ENCODE measurements around the gene EI24. TPM values are rescaled to one million over a fixed set of nuclear protein-coding genes. Genes with fewer than 3 reads are reported as not detected.

The EI24 gene
- total and polyA plus RNA-seq, 2 of the 4 experiments (the other 2 are of a cell fraction) = 89.7 to 95.9 TPM

- dilution Hi-C loops (cut with HindIII; ENCODE audit: low sequenced_read_pairs, unreplicated experiment) (no loop called here), in situ Hi-C loops (cut with MboI; ENCODE audit: low sequenced_read_pairs) (no loop called here), intact Hi-C loops (cut with micrococcal nuclease) (no loop called here)
- Histone ChIP-seq H3K36me3 (ENCODE audit: control insufficient read depth, insufficient read depth, low read length) (peaks cover 52% of the 10 kb centered on the region), H2BK15ac (ENCODE audit: low read depth, low read length) (no peak overlapping the region), H2AK9ac (replicated peaks; ENCODE audit: low read depth, low read length, poor library complexity) (no peak overlapping the region), H3K9me1 (ENCODE audit: insufficient read depth, low read length) (no peaks in the 10 kb centered on the region), H3K4me3 (ENCODE audit: insufficient read depth, low read depth, low read length) (no peak overlapping the region), H2AFZ (replicated peaks; ENCODE audit: low read length, poor library complexity) (no peak overlapping the region), H4K5ac (ENCODE audit: low read depth, low read length) (no peak overlapping the region), H3K14ac (replicated peaks; ENCODE audit: low read depth, low read length) (no peak overlapping the region), H3K18ac (ENCODE audit: low read depth, low read length) (no peak overlapping the region), H3K4me2 (ENCODE audit: low read depth, low read length) (no peak overlapping the region), H2AK5ac (ENCODE audit: low read depth, low read length) (no peak overlapping the region), H4K91ac (ENCODE audit: insufficient read depth, low read depth, low read length) (no peak overlapping the region), H2BK20ac (ENCODE audit: low read depth, low read length) (no peak overlapping the region), H3K56ac (ENCODE audit: extremely low read depth, insufficient read depth, low read length) (no peak overlapping the region), H3K4ac (ENCODE audit: low read depth, low read length) (no peak overlapping the region), H3K9ac (ENCODE audit: low read depth, low read length) (no peak overlapping the region), H3K4me1 (ENCODE audit: control insufficient read depth, insufficient read depth, low read length) (no peaks in the 10 kb centered on the region), H4K20me1 (ENCODE audit: insufficient read depth, low read length) (no peaks in the 10 kb centered on the region), H3K9me3 (ENCODE audit: control insufficient read depth, insufficient read depth, low read length) (no peaks in the 10 kb centered on the region), H2BK5ac (ENCODE audit: low read depth, low read length, poor library complexity, severe bottlenecking) (no peak overlapping the region), H4K8ac (ENCODE audit: low read depth in 2 of 2, low read length in 2 of 2) (no peak overlapping the region), H3K27me3 (ENCODE audit: control insufficient read depth, insufficient read depth, low read length) (no peaks in the 10 kb centered on the region), H3K23ac (ENCODE audit: low read depth, low read length) (no peak overlapping the region), H3K27ac (ENCODE audit: insufficient read depth, low read length) (no peak overlapping the region), H3K79me1 (ENCODE audit: low read depth in 1 of 2, low read length in 2 of 2) (peaks cover 10 to 15% of the 10 kb centered on the region in 2 experiments; a peak in 3 of 4 replicates), H2BK120ac (ENCODE audit: low read depth, low read length) (no peak overlapping the region)
- TF ChIP-seq SMC3 (IDR thresholded peaks at IDR 0.05; ENCODE audit: low read depth, low read length) = no peak
- TF ChIP-seq FOS (IDR thresholded peaks at IDR 0.05; ENCODE audit: low read depth, low read length) = no peak
- TF ChIP-seq RFX5 (IDR thresholded peaks at IDR 0.05; ENCODE audit: low read depth, low read length) = no peak
- no peak for TF ChIP-seq NFE2L2 (IDR thresholded peaks at IDR 0.05; ENCODE audit: low read depth, low read length)
- no peak for TF ChIP-seq USF2 (IDR thresholded peaks at IDR 0.05; ENCODE audit: low read depth, low read length)
- TF ChIP-seq CEBPB (IDR thresholded peaks at IDR 0.05; ENCODE audit: low read depth, low read length) = no peak
- TF ChIP-seq ELK1 (IDR thresholded peaks at IDR 0.05; ENCODE audit: borderline replicate concordance, low read depth, low read length) = no peak
- no peak for TF ChIP-seq CHD1 (IDR thresholded peaks at IDR 0.05; ENCODE audit: low read depth, low read length)
- TF ChIP-seq MAZ (IDR thresholded peaks at IDR 0.05; ENCODE audit: borderline replicate concordance, low read depth, low read length) = no peak
- TF ChIP-seq BHLHE40 (IDR thresholded peaks at IDR 0.05; ENCODE audit: low read depth, low read length) = no peak
- no peak for TF ChIP-seq RAD21 (IDR thresholded peaks at IDR 0.05; ENCODE audit: low read length)
- TF ChIP-seq POLR2A (IDR thresholded peaks at IDR 0.05; ENCODE audit: low read depth, low read length) = no peak
- no peak for TF ChIP-seq CTCF (conservative IDR thresholded peaks at IDR 0.05; ENCODE audit: low read depth, low read length)
- TF ChIP-seq MXI1 (IDR thresholded peaks at IDR 0.05; ENCODE audit: borderline replicate concordance, low read depth, low read length) = no peak
- TF ChIP-seq MAFK (IDR thresholded peaks at IDR 0.05; ENCODE audit: low read depth, low read length) = no peak
- TF ChIP-seq RCOR1 (IDR thresholded peaks at IDR 0.05; ENCODE audit: insufficient replicate concordance, low read length) = no peak
- no CpG with 5 or more reads among the region's 7 CpGs for WGBS, 2 experiments (ENCODE audit: extremely low coverage in 2 of 2, insufficient read length in 1 of 2)
- DNase-seq (no peak), ATAC-seq (ENCODE audit: low read depth) (no peak)
- no TSS peak for BruUV-seq (replicated peaks)
- POLR2A ChIA-PET (ENCODE audit: unreplicated experiment) = no interaction called here
- CTCF ChIA-PET = interaction anchor here (0.5 kb wide), 1 partner anchor 124 kb away, joined by 4 read pairs; no protein-coding TSS in a partner anchor
Observed at GRCh38 chr11:125609545-125609944, 40.3 kb downstream of the EI24 start.

All from IMR-90 (cell line).